Right ventricle myocardium inferior (tissue), 1 donor: ENCODE results near the gene SLC4A11. TPM values are rescaled to one million over a fixed set of nuclear protein-coding genes. Genes with fewer than 3 reads are reported as not detected.

Experiments
- ATAC-seq: fragments of 200-7000 bp; cut with Tn5 transposase; one replicate; pipeline ENCODE4 v1.9.1; 2020; ENCODE audit warnings: mild to moderate bottlenecking, moderate library complexity
- DNase-seq: peaks from one replicate; pipeline ENCODE4 v3.0.0; 2021; ENCODE audit errors: missing footprints
- intact Hi-C: fragments of 100-400 bp; cut with DNase I; formaldehyde crosslinking; loops from one replicate; pipeline ENCODE4 v1.11.0; 2022
- total RNA-seq: library from RNA; stranded (reverse); fragmentation: NEBNext Ultra II Directional; extraction: Animal tissue kit (Norgen Biotek cat#: 25700); gene quantifications from one replicate; pipeline ENCODE4 v1.2.1, GENCODE V29; 2021
- donor health status: DM: no; HTN: yes; CAD: no; lungs with severe emphysema.

Gene SLC4A11
- total RNA-seq, 1 donor from 2014 or later, result 0.14 TPM

GRCh38 chr20:3248993-3249347 is 10.0 kb upstream of the SLC4A11 start:
- DNase-seq, result no peak
- no peak for ATAC-seq
- intact Hi-C loops, result no loop called here

- peak; percentile 70 for ATAC-seq
- intact Hi-C loops, result no loop called here
- peak; percentile 64 for DNase-seq
Measured at GRCh38 chr20:3248167-3248992, 9.4 kb upstream of the SLC4A11 start.

- intact Hi-C loops, result no loop called here
Measured at GRCh38 chr20:3247638-3248037, 8.6 kb upstream of the SLC4A11 start.

GRCh38 chr20:3246682-3247081 is 7.7 kb upstream of the SLC4A11 start:
- no peak for DNase-seq
- intact Hi-C loops, result no loop called here
- no peak for ATAC-seq

More at GRCh38 chr20:3247638-3248037, 8.6 kb upstream of the SLC4A11 start:
- DNase-seq (no peak), ATAC-seq (peak; percentile 28)

- intact Hi-C loops, result no loop called here
- ATAC-seq, result no peak
- DNase-seq, result no peak
Measured at GRCh38 chr20:3245711-3246110, 6.7 kb upstream of the SLC4A11 start.

- ATAC-seq (no peak), DNase-seq (no peak)
- intact Hi-C loops, result no loop called here
Measured at GRCh38 chr20:3245156-3245555, 6.2 kb upstream of the SLC4A11 start.

- no peak for ATAC-seq
- DNase-seq, result peak; percentile 46
- intact Hi-C loops, result no loop called here
Measured at GRCh38 chr20:3244613-3245012, 5.6 kb upstream of the SLC4A11 start.

- intact Hi-C loops, result no loop called here
- peak; percentile 35 for DNase-seq
- no peak for ATAC-seq
Measured at GRCh38 chr20:3243718-3244358, 4.8 kb upstream of the SLC4A11 start.

GRCh38 chr20:3242172-3242692 is 3.2 kb upstream of the SLC4A11 start:
- ATAC-seq (no peak), DNase-seq (no peak)
- intact Hi-C loops, result loop anchor here (1.0 kb wide), 1 partner anchor 14 kb away; no protein-coding TSS in a partner anchor

- no peak for ATAC-seq
- intact Hi-C loops, result no loop called here
- peak; percentile 57 for DNase-seq
Measured at GRCh38 chr20:3240776-3241363, 1.9 kb upstream of the SLC4A11 start.

- ATAC-seq, result no peak
- DNase-seq, result peak; percentile 54
- intact Hi-C loops, result no loop called here
Measured at GRCh38 chr20:3239867-3240775, 1.1 kb upstream of the SLC4A11 start.

- intact Hi-C loops, result no loop called here
Measured at GRCh38 chr20:3238616-3239025, 369 bp downstream of the SLC4A11 start.

GRCh38 chr20:3237958-3238615 is 903 bp downstream of the SLC4A11 start:
- ATAC-seq, result no peak
- intact Hi-C loops, result no loop called here
- peak; percentile 21 for DNase-seq

More at GRCh38 chr20:3238616-3239025, 369 bp downstream of the SLC4A11 start:
- ATAC-seq, result no peak
- peak; percentile 56 for DNase-seq

- ATAC-seq (no peak), DNase-seq (peak; percentile 68)
- intact Hi-C loops, result no loop called here
Measured at GRCh38 chr20:3237011-3237957, 1.7 kb downstream of the SLC4A11 start.

- peak; percentile 20 for DNase-seq
- ATAC-seq, result no peak
- intact Hi-C loops, result no loop called here
Measured at GRCh38 chr20:3235666-3236324, 3.2 kb downstream of the SLC4A11 start.

- ATAC-seq (no peak), DNase-seq (no peak)
- intact Hi-C loops, result no loop called here
Measured at GRCh38 chr20:3233991-3234498, 4.9 kb downstream of the SLC4A11 start.
